Parathyroid adenoma (tissue), 2 donors: Measurements from ENCODE around the gene MRRF.

Experiments used
- H2AFZ ChIP-seq: fragments of 300-600 bp; sonication (generic); one replicate; pipeline ENCODE4 v1.7.0; 2017; ENCODE audit warnings: antibody characterized with exemption, mild to moderate bottlenecking
- H3K27ac ChIP-seq: fragments of 300-600 bp; sonication (generic); one replicate; pipeline ENCODE4 v1.7.0; 2017
- H3K27me3 ChIP-seq: fragments of 300-600 bp; sonication (generic); one replicate; pipeline ENCODE4 v1.7.0; 2017; ENCODE audit warnings: low read length; ENCODE audit not compliant: control insufficient read depth, insufficient read depth
- H3K36me3 ChIP-seq: fragments of 300-600 bp; sonication (generic); one replicate; pipeline ENCODE4 v1.7.0; 2017; ENCODE audit warnings: low read length; ENCODE audit not compliant: control insufficient read depth, insufficient read depth
- H3K4me1 ChIP-seq: fragments of 300-600 bp; sonication (generic); one replicate; pipeline ENCODE4 v1.7.0; 2017; ENCODE audit warnings: control low read depth
- H3K4me2 ChIP-seq: fragments of 300-600 bp; sonication (generic); one replicate; pipeline ENCODE4 v1.7.0; 2017; ENCODE audit warnings: low read length
- H3K4me3 ChIP-seq: fragments of 300-600 bp; sonication (generic); one replicate; pipeline ENCODE4 v1.7.0; 2017; ENCODE audit warnings: low read depth, low read length
- H3K79me2 ChIP-seq: fragments of 300-600 bp; sonication (generic); one replicate; pipeline ENCODE4 v1.7.0; 2017; ENCODE audit warnings: control low read depth
- H3K9ac ChIP-seq: fragments of 300-600 bp; sonication (generic); one replicate; pipeline ENCODE4 v1.7.0; 2017; ENCODE audit warnings: mild to moderate bottlenecking
- H3K9me3 ChIP-seq: fragments of 300-600 bp; sonication (generic); one replicate; pipeline ENCODE4 v1.7.0; 2017; ENCODE audit warnings: low read length; ENCODE audit not compliant: control insufficient read depth
- TF ChIP-seq, protein P1 (sequence below): fragments of 300-600 bp; sonication (generic); IDR thresholded peaks from one replicate; pipeline ENCODE4 v1.7.0; 2017; ENCODE audit warnings: antibody characterized with exemption, mild to moderate bottlenecking
- donor health status: primary hyperparathyroidism.

Gene MRRF

DNA sequence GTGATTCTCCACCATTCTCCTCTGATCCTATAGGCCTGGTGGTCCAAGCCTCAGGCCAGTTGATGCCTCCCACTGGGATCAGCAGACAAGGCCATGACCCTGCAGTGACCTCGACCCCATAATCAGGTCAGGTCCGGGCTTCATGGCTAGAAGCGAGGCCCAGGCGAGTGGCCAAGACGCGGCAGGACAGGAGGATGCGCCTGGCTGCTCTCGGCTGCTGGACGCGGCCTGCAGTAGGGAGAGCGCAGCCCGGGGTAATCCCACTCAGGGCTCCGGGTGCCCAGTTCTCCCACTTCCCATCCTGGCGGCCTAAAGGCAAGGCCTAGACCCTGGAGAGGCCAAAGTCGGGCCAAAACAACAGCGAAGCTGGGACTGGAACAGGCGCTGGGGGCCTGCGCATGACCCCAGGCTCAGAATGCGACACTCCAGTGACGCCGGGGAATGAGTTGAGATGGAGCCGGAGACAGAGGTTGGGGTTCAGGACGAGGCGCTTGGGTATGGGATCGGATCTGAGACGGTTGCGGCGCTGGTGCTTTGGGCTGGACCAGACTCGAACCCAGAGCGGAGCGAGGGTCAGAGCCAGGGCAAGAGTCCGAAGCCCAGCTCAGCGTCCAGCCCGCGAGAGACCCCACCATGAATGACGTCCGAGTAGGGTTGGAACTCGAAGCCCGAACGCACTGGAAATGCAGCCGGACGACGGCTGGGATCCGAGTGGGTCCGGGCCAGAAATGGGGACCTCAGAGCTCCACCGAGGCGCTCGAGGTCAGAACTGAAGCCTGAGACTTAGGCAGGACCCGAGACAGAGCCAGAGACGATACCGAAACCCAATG, 39.2 kb upstream of the MRRF start:
- TF ChIP-seq, protein P1, sequence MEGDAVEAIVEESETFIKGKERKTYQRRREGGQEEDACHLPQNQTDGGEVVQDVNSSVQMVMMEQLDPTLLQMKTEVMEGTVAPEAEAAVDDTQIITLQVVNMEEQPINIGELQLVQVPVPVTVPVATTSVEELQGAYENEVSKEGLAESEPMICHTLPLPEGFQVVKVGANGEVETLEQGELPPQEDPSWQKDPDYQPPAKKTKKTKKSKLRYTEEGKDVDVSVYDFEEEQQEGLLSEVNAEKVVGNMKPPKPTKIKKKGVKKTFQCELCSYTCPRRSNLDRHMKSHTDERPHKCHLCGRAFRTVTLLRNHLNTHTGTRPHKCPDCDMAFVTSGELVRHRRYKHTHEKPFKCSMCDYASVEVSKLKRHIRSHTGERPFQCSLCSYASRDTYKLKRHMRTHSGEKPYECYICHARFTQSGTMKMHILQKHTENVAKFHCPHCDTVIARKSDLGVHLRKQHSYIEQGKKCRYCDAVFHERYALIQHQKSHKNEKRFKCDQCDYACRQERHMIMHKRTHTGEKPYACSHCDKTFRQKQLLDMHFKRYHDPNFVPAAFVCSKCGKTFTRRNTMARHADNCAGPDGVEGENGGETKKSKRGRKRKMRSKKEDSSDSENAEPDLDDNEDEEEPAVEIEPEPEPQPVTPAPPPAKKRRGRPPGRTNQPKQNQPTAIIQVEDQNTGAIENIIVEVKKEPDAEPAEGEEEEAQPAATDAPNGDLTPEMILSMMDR, result no peak
- Histone ChIP-seq H3K36me3 (no peaks in the 10 kb centered on the region), H3K4me3 (no peak overlapping the region), H2AFZ (no peak overlapping the region), H3K9me3 (no peaks in the 10 kb centered on the region), H3K4me2 (peak overlapping the region; percentile 40), H3K4me1 (no peaks in the 10 kb centered on the region), H3K9ac (no peak overlapping the region), H3K27me3 (peaks cover 8% of the 10 kb centered on the region), H3K27ac (no peak overlapping the region), H3K79me2 (no peaks in the 10 kb centered on the region)

DNA sequence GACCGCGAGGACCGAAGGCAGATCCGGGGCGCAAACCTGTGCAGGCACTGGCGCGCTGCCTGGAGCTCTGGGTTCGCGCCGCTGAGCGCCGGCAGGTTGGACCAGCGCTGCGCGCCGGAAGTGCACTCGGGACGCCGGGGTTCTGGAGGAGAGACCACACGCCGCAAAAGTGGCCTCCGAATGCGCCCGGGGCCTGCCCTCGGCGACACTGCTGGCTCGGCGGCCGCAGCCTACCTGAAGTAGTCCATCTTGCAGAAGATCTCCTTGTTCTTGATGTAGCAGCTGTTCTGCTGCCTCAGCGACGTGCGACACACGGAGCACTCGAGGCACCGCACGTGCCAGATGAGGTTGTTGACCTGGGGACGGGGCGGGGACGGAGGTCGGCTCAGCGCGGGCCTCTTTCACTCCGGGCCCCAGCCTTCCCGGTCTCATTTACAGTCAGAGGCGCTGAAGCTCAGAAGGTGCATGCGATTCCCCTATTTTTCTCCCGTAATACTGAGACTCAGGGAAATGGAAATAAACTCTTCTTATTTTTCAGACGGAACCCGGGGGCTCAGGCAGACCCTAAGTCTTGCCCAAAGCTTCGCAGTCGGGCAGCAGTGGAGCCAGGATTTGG, 38.4 kb upstream of the MRRF start:
- Histone ChIP-seq H3K4me1 (no peaks in the 10 kb centered on the region), H3K79me2 (no peaks in the 10 kb centered on the region), H3K4me3 (peak overlapping the region; percentile 14), H3K4me2 (peak overlapping the region; percentile 40), H3K36me3 (no peaks in the 10 kb centered on the region), H3K9ac (no peak overlapping the region), H3K9me3 (no peaks in the 10 kb centered on the region), H3K27ac (no peak overlapping the region), H3K27me3 (peaks cover 7% of the 10 kb centered on the region), H2AFZ (no peak overlapping the region)
- TF ChIP-seq, protein P1, result no peak

DNA sequence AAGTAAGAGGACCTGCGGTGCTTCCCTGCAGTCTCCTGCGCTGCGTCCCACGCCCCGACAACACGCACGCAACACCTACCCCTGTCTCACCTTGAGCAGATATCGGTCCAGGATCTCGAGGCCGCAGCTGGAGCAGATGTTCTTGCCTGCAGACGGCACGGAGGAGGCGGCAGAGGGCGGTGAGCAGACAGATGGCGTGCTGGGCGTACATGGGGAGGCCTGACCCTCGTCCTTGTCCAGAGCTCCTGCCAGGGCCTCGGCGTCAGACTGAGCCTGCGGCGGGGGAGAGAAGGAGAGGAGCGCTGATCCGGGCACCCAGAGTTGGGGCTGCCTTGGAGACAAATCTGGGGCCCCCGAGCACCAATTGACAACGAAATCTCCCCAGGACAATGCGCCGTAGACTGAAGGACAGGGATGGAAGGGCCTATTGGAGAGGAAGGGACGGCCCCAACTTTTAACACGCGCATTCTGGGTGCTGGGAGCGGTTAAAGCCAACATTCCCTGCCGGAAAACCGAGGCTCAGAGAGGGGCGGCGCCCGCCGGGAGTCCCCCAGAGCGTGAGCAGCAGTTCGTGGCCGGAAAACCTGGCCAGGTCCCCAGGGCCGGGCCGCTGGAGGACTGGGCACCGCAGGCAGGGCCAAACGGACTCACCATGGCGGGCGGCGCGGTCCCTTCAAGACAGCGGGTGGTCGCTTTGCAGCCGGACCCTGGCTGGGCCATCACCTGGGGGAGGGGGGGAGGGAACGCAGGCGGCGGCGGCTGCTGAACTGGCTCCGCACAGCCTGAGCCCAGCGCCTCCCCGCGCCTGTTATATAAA, 37.7 kb upstream of the MRRF start:
- H3K4me3 ChIP-seq, result peak overlapping the region; percentile 14

DNA sequence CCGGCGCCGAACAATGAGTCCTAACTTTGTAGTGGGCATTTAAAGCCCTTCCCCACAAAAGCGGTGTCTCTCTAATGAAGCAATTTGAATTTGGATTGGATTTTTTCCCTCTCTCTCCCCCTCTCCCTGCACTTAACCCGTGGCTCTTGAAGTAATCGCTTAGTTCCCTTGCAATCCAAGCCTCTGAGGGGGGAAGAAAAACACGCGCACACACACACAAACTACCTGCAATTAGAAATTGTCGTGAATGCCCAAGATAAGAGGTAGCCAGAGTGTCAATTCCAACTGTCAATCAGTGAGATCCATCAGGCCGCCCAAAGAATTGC, 37.1 kb upstream of the MRRF start:
- TF ChIP-seq, protein P1, result no peak
- Histone ChIP-seq H3K9me3 (no peaks in the 10 kb centered on the region), H2AFZ (no peak overlapping the region), H3K4me1 (no peaks in the 10 kb centered on the region), H3K27me3 (peaks cover 7% of the 10 kb centered on the region), H3K4me3 (no peak overlapping the region), H3K36me3 (no peaks in the 10 kb centered on the region), H3K27ac (no peak overlapping the region), H3K9ac (no peak overlapping the region), H3K4me2 (no peak overlapping the region), H3K79me2 (no peaks in the 10 kb centered on the region)

More for the DNA sequence above, 37.7 kb upstream of the MRRF start:
- no peak overlapping the region for H3K27ac ChIP-seq
- H3K9ac ChIP-seq, result no peak overlapping the region
- no peaks in the 10 kb centered on the region for H3K9me3 ChIP-seq
- H3K79me2 ChIP-seq, result no peaks in the 10 kb centered on the region
- TF ChIP-seq, protein P1, result no peak
- no peaks in the 10 kb centered on the region for H3K4me1 ChIP-seq
- no peak overlapping the region for H3K4me2 ChIP-seq
- no peak overlapping the region for H2AFZ ChIP-seq
- peaks cover 7% of the 10 kb centered on the region for H3K27me3 ChIP-seq
- H3K36me3 ChIP-seq, result no peaks in the 10 kb centered on the region
